Activated effector memory CD4-positive, alpha-beta T cell treated with anti-CD3 and anti-CD28 coated beads, Interleukin-2, amount 50 U/mL, for 16 hours (primary cell): ENCODE results near the gene ADCY5.

Source experiments
- DNase-seq: peaks from one replicate; pipeline ENCODE4 v3.0.0-alpha.2; 2020

The ADCY5 gene

DNA sequence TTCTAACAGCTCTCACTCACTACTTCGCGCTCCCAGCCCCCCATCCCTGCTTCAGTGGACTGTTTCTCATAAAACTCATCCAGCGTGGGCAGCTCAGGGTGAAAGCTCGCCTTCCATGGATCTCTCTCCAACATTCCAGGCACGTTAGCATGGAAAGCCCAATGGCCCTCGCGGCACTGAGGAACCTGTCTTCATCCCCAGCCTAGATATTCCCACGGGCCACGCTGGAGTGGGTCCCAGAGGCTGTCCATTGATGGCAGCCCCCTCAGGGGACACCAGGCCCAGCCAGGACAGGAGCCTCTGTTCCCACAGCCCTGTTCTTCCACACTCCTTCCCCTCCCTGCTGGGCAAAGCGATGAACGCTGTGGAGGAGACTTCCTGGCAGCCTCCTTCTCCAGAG, 126.0 kb downstream of the ADCY5 start:
- DNase-seq = no peak

DNA sequence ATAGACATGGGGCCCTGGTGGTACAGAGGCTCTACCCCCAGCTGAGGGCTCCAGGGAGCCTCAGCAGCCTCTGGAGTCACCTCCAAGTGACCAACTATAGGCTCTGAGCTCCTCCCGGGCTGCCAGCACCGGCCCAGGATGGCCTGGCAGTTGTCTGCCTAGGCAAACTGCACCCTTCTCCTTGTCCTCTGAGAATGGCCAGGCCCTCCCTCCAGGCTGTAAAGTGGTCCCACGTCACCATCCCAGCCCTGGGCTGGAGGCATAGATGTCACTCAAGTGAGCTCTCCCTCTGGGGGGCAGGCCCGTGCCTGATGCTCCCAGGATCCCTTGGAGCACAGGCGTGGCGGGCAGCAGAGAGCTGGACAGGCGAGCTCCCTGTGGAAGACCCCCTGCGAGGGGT, 127.1 kb downstream of the ADCY5 start:
- DNase-seq = no peak

GRCh38 chr3:123320221-123320620, 128.7 kb downstream of the ADCY5 start:
- DNase-seq = no peak

- DNase-seq = no peak
Observed at GRCh38 chr3:123319760-123320159, 129.1 kb downstream of the ADCY5 start.

GRCh38 chr3:123318374-123318773, 130.5 kb downstream of the ADCY5 start:
- DNase-seq = no peak

DNA sequence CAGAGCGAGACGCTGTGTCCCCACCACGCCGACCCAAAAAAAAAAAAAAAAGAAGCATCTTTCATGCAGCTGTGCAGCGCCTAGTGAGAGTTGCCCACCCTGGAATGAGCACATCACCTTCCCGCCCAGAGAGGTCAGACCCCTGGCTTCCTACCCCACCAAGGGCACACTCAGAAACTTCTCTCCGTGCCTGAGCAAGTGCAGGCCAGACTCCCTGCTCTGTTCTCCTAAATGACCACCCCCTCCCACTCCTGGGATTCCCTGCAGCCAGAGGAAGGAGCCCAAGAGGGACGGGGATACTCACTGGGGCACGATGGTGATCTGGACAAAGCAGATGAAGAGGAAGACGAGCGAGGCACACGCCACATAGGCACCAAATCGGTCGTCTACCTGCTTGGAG, 131.2 kb downstream of the ADCY5 start:
- no peak for DNase-seq

- DNase-seq = no peak
Observed at GRCh38 chr3:123315271-123315595, 133.7 kb downstream of the ADCY5 start.

DNA sequence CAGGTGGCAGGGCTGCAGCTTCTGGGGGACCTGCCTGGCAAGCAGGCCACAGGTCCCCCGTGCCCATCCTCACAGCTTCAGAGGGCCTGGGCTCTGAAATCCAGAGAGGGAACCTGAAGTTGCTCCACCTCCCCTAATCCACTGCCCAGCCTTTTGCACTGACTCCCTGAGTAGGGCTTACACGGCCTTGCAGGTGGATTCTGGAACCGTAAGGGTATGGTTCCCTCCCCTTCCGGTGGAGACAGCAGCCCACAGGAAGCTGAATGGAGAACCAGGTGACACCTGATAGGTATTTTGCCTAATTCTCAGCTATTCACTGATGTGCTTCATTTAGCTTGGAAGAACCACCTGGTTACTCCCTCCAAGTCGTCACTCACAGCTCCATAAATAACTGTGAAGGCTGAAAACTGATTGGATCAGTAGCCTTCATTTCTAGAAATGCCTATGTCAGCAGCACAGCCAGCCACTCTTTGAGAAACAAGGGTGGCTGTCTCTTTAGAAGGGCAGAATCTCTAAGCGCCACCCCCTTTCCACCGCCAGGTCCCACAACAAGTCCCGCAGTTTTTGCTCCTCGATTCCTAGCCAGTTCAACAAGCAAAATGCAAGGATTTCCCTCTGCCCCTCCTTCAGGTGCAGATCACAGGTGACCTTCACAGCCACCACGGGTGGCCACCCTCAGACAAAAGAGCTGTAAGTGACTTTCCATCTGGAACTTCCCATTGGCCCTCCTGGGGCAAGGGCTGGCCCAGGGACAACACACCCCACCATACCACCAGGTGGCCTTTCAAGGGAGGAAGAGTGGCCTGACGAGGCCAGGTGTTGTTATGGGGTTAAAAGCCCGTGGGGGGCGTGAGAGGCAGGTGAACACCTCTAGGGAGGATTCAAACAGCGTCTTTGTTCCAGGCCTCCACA, 134.3 kb downstream of the ADCY5 start:
- no peak for DNase-seq

DNA sequence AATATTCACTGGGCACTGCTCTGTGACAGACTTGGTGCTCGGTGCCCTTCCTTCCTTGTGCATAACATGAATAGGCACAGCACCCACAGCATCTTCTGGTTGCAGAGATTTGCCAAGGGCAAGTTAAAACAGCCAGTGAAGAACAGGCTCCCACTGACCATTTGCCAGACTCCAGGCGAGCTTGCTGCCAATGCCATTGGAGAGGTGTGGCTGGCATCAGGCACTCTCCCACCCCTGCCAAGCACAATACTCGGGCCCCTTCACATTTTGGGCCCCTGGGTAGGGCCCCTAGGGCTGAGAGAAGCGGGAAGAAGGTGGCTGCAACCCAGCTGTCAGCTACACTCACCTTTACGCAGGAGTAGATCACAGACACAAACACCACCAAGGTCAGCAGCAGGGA, 135.0 kb downstream of the ADCY5 start:
- no peak for DNase-seq

DNA sequence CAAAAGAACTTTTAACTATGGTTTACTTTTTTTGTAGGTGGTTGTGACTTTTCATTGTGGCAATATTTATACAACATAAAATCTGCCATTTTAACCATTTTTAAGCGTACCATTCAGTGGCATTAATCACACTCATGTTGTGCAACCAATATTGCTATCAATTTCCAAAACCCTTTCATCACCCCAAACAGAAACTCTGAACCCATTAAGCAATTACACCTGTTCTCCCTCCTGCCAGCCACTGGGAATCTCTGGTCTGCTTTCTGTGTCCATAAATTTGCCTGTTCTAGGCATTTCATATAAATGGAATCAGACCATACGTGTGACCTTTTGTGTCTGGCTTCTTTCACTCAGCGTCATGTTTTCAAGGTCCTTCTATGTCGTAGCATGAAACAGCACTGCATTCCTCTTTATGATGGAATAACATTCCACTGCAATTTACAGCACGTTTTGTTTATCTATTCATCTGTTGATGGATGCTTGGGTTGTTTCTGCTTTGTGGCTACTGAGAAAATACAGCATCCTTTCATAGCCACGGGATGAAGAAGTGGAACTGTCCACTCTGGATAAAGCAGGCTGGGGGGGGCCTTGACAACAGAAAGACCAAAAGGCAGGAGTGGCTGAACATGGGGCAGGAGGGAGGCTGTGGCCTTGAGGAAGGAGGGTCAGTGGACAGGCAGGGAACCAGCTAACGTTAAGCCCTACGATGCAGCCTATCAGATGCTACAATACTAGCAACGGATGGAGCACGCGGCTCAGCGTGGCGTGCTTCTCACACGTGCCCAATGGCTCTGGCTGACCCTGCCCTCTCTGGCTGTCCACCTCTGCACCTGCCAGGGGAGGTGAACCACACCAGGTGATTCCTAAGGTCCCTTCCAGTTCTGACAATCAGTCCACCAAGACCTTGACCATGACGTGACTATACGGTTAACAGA, 136.3 kb downstream of the ADCY5 start:
- DNase-seq = no peak

DNA sequence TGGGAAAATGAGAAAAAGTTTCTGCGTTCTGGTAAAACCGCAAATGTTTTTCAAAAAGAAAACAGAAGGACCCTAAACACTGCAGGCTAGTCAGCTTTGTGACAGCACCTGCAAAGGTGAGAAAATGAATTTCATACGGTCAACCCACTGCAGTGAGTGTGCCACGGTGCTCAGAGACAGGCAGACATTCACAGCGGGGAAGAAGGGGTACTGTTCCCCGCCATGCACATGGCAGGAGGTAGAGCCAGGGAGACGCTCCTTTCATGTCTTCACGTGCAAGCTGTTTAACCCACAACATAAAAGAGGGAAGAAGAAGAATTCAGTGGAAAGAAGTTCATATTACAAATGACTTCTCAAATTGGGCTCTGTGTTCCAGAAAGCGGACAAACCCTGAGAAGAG, 137.7 kb downstream of the ADCY5 start:
- DNase-seq = no peak

- DNase-seq = no peak
Observed at GRCh38 chr3:123310741-123311140, 138.1 kb downstream of the ADCY5 start.

DNA sequence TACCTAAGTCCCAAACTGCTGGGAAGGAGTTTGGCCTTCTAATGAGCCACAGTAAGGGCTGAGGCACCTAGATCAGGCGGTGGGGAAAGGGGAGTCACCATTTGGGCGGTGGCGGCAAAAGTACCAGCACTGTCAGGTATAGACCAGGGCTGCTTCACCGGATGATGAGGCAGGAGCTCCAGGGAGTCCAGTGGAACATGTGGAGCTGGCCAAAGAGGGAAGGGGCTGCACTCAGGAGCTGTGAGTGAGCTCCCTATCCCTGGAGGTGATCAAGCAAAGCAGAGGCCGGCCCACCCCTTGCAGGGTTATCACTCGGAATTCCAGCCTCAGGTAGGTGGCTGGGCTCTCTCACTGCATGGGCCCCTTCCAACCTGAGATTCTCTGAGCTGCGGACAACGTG, 138.7 kb downstream of the ADCY5 start:
- no peak for DNase-seq

DNA sequence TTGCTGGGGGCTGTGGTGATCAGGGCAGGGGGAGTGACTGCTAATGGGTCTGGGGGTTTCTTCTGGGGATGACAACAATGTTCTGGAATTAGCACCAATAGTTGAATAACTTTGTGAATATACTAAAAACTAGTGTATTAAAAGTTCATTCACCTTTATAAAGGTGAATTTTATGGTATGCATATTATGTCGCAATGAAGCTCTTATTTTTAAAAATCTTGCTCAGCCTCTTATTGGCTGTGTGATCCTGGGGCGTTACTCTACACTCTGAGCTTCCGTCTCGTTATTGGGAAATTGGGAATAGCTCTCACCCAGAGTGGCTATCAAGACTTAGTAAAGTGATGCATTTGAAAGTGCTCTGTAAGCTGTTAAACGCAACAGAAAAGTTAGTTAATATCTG, 141.8 kb downstream of the ADCY5 start:
- DNase-seq = no peak

DNA sequence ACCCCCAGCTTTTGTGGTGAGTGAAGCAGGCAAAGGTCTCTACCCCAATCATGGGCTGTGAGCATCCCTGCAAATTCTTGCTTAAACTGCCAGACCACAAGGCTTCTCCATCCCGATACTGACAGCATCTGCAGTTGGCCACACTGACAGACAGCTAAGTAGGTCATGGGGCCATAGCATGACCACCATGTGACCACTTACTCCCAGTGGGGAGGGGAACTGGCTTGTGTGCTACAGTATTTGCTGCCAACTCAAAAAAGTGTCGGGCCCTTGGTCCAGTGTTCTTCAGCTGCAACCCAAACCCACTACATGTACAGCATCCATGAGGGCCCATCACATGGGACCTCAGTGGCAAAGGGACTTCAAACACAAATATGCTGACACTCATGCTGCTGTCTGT, 143.7 kb downstream of the ADCY5 start:
- no peak for DNase-seq

GRCh38 chr3:123303976-123304560, 144.8 kb downstream of the ADCY5 start:
- no peak for DNase-seq

GRCh38 chr3:123302961-123303360, 145.9 kb downstream of the ADCY5 start:
- no peak for DNase-seq

- DNase-seq = no peak
Observed at GRCh38 chr3:123301331-123302184, 147.3 kb downstream of the ADCY5 start.

DNA sequence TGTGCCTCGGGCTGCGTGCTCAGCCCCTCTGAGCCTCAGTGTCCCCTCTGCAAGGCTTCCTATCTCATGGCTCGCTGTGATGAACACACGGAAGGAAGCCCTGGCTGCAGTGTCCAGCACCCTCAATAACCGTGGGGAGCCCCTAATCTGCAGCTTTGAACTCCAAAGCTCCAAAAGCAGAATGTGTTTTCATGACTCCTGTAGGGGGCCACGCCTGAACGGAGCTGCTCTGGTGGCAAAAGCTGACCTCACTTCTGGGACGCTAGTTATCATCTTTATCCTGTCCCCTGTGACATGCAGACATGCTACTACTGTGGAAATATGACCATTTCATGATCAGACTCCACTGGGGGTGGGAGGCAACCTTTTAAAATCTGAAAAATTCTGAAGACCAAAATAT, 148.3 kb downstream of the ADCY5 start:
- no peak for DNase-seq

DNA sequence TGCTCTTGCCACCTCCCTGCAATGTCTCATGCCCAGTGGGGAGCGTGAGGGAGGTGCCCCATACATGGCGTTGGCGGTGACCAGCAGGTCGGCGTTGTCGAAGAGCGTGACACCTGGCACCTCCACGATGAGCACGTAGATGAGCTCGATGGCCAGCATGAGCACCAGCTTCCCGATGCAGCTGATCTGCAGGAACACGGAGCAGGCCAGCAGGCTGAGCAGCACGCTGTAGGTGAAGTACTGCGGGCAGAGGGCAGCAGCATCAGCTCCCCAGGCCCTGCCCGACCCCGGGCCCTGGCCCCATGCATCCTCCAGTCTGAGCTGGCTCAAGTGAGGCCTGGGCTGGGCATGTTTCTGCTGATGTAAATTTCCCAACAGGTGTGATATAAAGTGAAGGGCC, 148.8 kb downstream of the ADCY5 start:
- DNase-seq = no peak

DNA sequence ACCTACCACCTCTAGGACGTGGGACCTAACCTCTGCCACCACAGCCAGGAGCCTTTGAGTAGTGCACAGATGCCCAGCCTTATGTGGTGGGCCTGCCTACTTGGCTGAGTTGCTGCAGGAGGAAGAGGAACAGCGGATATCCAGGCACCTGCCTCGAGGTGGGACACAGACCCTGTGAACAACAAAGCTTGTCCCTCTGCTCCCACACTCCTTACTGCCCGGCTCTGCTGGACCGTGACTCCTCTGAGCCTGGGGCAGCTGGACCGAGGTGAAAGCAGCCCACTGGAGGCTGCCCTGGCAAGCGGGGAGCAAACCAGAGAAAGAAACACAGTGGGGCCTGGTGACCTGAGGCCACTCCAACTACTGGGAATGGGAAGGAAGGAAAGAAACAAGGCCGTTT, 149.3 kb downstream of the ADCY5 start:
- no peak for DNase-seq

GRCh38 chr3:123298903-123299302, 150.0 kb downstream of the ADCY5 start:
- DNase-seq = no peak

GRCh38 chr3:123297627-123297899, 151.3 kb downstream of the ADCY5 start:
- no peak for DNase-seq
